ENCODE results near the gene PLOD2. TPM values are rescaled to one million over a fixed set of nuclear protein-coding genes. Genes with fewer than 3 reads are reported as not detected.

The PLOD2 gene
- polyA plus RNA-seq, 1 donor from 2014 or later: not detected

GRCh38 chr3:146160321-146160963, 542 bp downstream of the PLOD2 start:
- peaks cover 0 to 2% (median 2%) of the 10 kb centered on the region in 3 donors for H3K9me3 Mint-ChIP-seq
- H3K4me3 Mint-ChIP-seq: peak overlapping the region in 3 of 4 donors; percentile 20 to 63 (median 30)
- H3K27ac Mint-ChIP-seq: no peak overlapping the region
- peaks cover 34% of the 10 kb centered on the region for H3K27me3 Mint-ChIP-seq
- peaks cover 2% of the 10 kb centered on the region for H3K36me3 Mint-ChIP-seq
- peaks cover 5 to 8% (median 7%) of the 10 kb centered on the region in 3 donors for H3K4me1 Mint-ChIP-seq

GRCh38 chr3:146159616-146160320, 1.2 kb downstream of the PLOD2 start:
- Mint-ChIP-seq H3K4me3 (peak overlapping the region; percentile 6 to 60 (median 25)), H3K9me3 (peaks cover 0 to 2% (median 2%) of the 10 kb centered on the region in 3 donors), H3K27me3 (peaks cover 34% of the 10 kb centered on the region), H3K4me1 (peaks cover 5 to 8% (median 7%) of the 10 kb centered on the region in 3 donors), H3K36me3 (peaks cover 2% of the 10 kb centered on the region), H3K27ac (no peak overlapping the region)

DNA sequence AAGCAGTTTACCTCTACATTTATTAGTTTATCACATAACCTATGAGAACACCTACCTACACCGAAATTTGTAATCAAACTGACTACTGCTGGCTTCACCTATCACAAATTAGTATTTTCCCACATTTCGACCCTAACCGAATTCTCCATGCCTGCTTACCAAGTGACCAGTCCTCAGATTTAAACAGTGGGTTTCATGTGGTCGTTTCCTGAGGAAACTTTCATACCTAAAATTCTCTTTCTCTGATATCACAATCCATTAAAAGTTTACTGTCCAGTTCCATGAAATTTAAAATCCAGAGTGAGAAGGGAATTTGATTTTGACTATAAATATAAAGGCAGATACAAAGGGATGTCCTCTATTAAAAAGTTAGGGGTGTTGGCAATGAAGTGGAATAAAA, 1.9 kb downstream of the PLOD2 start:
- no peak overlapping the region for H3K27ac Mint-ChIP-seq
- H3K36me3 Mint-ChIP-seq: peaks cover 2% of the 10 kb centered on the region
- peaks cover 5 to 8% (median 7%) of the 10 kb centered on the region in 3 donors for H3K4me1 Mint-ChIP-seq
- peaks cover 0 to 2% (median 2%) of the 10 kb centered on the region in 3 donors for H3K9me3 Mint-ChIP-seq
- H3K27me3 Mint-ChIP-seq: peaks cover 34% of the 10 kb centered on the region
- no peak overlapping the region for H3K4me3 Mint-ChIP-seq

- Mint-ChIP-seq H3K4me1 (peaks cover 5 to 8% (median 7%) of the 10 kb centered on the region in 3 donors), H3K27ac (no peak overlapping the region), H3K27me3 (peaks cover 25% of the 10 kb centered on the region), H3K36me3 (no peaks in the 10 kb centered on the region), H3K9me3 (peaks cover 0 to 2% (median 0%) of the 10 kb centered on the region in 3 donors), H3K4me3 (no peak overlapping the region)
Observed at GRCh38 chr3:146157325-146158060, 3.5 kb downstream of the PLOD2 start.

DNA sequence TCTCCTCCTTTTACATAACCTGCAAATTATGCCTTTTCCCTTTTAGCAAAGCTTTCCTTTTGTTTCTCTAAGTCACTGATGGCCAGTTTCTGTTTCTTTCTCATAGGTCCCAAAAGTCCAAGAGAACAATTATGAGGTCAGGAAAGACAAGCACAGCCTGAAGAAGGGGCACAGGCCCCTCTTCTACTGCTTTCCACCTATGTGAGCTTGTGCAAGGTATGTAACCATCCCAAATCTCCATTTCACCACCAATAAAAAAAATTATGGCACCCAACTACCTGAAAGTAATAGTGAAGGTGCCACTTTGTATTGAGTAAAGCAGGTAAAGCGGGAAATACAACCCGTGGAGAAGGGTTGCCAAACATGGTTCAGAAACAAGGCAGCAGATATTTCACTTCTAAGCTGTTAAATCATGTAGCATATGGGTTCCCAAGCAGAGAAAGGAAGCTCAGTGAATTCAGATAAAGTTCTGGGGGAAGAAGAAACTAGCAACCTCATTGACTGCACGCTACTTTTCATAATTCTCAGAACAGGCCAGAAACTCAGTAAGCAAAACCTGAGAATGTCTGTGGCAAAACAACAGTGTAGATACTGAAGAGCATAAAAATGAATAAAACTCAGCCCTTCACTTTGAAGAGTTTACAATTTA, 4.2 kb downstream of the PLOD2 start:
- Mint-ChIP-seq H3K9me3 (peaks cover 0 to 2% (median 0%) of the 10 kb centered on the region in 3 donors), H3K27me3 (peaks cover 18% of the 10 kb centered on the region), H3K36me3 (no peaks in the 10 kb centered on the region), H3K4me3 (no peak overlapping the region), H3K4me1 (peaks cover 5 to 8% (median 7%) of the 10 kb centered on the region in 3 donors), H3K27ac (no peak overlapping the region)

- H3K27me3 Mint-ChIP-seq: peaks cover 12% of the 10 kb centered on the region
- peaks cover 5 to 7% (median 6%) of the 10 kb centered on the region in 3 donors for H3K4me1 Mint-ChIP-seq
- H3K27ac Mint-ChIP-seq: no peak overlapping the region
- H3K4me3 Mint-ChIP-seq: no peak overlapping the region
- H3K36me3 Mint-ChIP-seq: no peaks in the 10 kb centered on the region
- peaks cover 0 to 2% (median 0%) of the 10 kb centered on the region in 3 donors for H3K9me3 Mint-ChIP-seq
Observed at GRCh38 chr3:146156095-146156494, 4.9 kb downstream of the PLOD2 start.

- Mint-ChIP-seq H3K4me3 (no peak overlapping the region), H3K36me3 (no peaks in the 10 kb centered on the region), H3K4me1 (peaks cover 3 to 4% (median 3%) of the 10 kb centered on the region in 3 donors), H3K9me3 (peaks cover 0 to 2% (median 0%) of the 10 kb centered on the region in 3 donors), H3K27ac (no peak overlapping the region), H3K27me3 (peaks cover 6% of the 10 kb centered on the region)
Observed at GRCh38 chr3:146154995-146155394, 6.0 kb downstream of the PLOD2 start.

DNA sequence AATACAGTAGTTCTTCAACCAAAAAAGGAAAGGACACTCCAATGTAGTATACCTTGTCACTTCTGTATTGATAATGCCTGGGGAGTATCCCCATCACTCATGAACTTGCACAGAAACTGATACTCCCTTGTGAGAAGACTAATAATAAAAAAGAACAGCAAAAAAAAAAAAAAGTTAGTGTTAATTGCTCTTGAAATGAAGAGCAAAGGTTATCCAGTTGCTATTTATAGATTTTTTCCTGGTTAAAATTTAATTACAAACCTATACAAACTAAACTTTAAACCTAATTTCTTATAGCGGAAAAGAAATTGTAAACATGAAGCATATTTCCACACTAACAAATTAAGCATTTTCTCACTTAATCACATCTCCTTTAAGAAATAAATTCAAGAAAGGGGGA, 6.7 kb downstream of the PLOD2 start:
- no peak overlapping the region for H3K4me3 Mint-ChIP-seq
- H3K4me1 Mint-ChIP-seq: no peaks in the 10 kb centered on the region
- H3K27me3 Mint-ChIP-seq: peaks cover 3% of the 10 kb centered on the region
- H3K27ac Mint-ChIP-seq: no peak overlapping the region
- no peaks in the 10 kb centered on the region for H3K36me3 Mint-ChIP-seq
- peaks cover 0 to 2% (median 0%) of the 10 kb centered on the region in 3 donors for H3K9me3 Mint-ChIP-seq

DNA sequence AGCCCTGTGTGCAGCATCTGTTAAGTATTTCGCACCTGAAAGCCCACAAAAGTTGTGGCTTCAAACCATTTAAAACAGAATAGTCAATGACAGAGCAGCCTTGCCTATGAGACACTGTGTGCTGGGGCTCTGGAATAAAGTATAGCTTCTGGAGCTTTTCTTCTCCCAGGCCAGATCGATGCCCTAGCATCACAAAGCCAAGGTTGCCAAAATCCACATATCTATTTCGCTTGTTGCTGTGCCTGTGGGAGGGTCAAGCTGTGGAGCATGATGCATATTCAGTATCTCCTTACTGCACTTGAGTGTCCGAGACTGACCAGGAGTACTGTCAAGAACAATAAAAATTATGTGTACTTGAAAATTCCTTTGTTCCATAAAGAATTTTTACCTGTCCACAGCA, 7.6 kb downstream of the PLOD2 start:
- no peaks in the 10 kb centered on the region for H3K27me3 Mint-ChIP-seq
- no peak overlapping the region for H3K27ac Mint-ChIP-seq
- H3K4me1 Mint-ChIP-seq: no peaks in the 10 kb centered on the region
- peaks cover 0 to 2% (median 0%) of the 10 kb centered on the region in 3 donors for H3K9me3 Mint-ChIP-seq
- H3K4me3 Mint-ChIP-seq: no peak overlapping the region
- no peaks in the 10 kb centered on the region for H3K36me3 Mint-ChIP-seq

- Mint-ChIP-seq H3K4me3 (no peak overlapping the region), H3K27me3 (no peaks in the 10 kb centered on the region), H3K4me1 (no peaks in the 10 kb centered on the region), H3K9me3 (peaks cover 0 to 2% (median 0%) of the 10 kb centered on the region in 3 donors), H3K27ac (no peak overlapping the region), H3K36me3 (no peaks in the 10 kb centered on the region)
Observed at GRCh38 chr3:146152834-146153233, 8.2 kb downstream of the PLOD2 start.

- H3K4me3 Mint-ChIP-seq: no peak overlapping the region
- H3K4me1 Mint-ChIP-seq: no peaks in the 10 kb centered on the region
- H3K36me3 Mint-ChIP-seq: no peaks in the 10 kb centered on the region
- no peaks in the 10 kb centered on the region for H3K27me3 Mint-ChIP-seq
- no peaks in the 10 kb centered on the region for H3K9me3 Mint-ChIP-seq
- no peak overlapping the region for H3K27ac Mint-ChIP-seq
Observed at GRCh38 chr3:146148468-146148931, 12.5 kb downstream of the PLOD2 start.

DNA sequence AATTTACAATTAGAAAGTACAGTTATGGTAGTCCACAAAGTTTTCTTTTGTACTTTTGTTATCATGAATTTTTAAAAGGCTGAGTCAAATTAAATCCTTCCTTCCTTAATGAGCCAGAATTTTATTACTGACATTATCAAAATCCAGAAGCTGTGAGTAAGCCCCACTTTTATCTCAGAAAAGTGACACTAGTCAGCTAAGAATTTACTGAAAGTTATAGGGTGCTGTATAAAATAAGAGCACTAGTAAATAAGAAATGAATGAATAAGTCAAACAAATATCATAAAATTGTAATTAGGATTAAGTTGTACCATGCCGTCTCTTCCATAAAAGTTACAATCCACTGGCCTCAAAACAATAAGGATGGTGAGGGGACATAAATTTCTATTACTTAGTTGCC, 15.3 kb downstream of the PLOD2 start:
- Mint-ChIP-seq H3K36me3 (no peaks in the 10 kb centered on the region), H3K9me3 (no peaks in the 10 kb centered on the region), H3K27me3 (no peaks in the 10 kb centered on the region), H3K4me1 (no peaks in the 10 kb centered on the region), H3K4me3 (no peak overlapping the region), H3K27ac (no peak overlapping the region)

GRCh38 chr3:146142757-146143156, 18.2 kb downstream of the PLOD2 start:
- H3K27me3 Mint-ChIP-seq: no peaks in the 10 kb centered on the region
- H3K4me1 Mint-ChIP-seq: no peaks in the 10 kb centered on the region

GRCh38 chr3:146139586-146140110, 21.3 kb downstream of the PLOD2 start:
- H3K36me3 Mint-ChIP-seq: no peaks in the 10 kb centered on the region

More at GRCh38 chr3:146142757-146143156, 18.2 kb downstream of the PLOD2 start:
- Mint-ChIP-seq H3K9me3 (no peaks in the 10 kb centered on the region), H3K4me3 (no peak overlapping the region), H3K27ac (no peak overlapping the region), H3K36me3 (no peaks in the 10 kb centered on the region)

More at GRCh38 chr3:146139586-146140110, 21.3 kb downstream of the PLOD2 start:
- H3K27me3 Mint-ChIP-seq: no peaks in the 10 kb centered on the region
- H3K4me3 Mint-ChIP-seq: no peak overlapping the region
- H3K27ac Mint-ChIP-seq: no peak overlapping the region
- no peaks in the 10 kb centered on the region for H3K4me1 Mint-ChIP-seq
- H3K9me3 Mint-ChIP-seq: no peaks in the 10 kb centered on the region
